Astrocyte (in vitro differentiated cells and primary cell): ENCODE results near the gene RABGAP1L.

Experiments
- EZH2 ChIP-seq: IDR thresholded peaks from 2 replicates; pipeline ENCODE4 v1.6.1; 2012; ENCODE audit warnings: mild to moderate bottlenecking, low read length, inconsistent platforms; ENCODE audit not compliant: insufficient read depth
- TF ChIP-seq, protein P1 (sequence below): IDR thresholded peaks from 2 replicates; pipeline ENCODE4 v1.5.1; 2011; ENCODE audit warnings: low read depth, mild to moderate bottlenecking, inconsistent platforms, low read length, moderate library complexity; ENCODE audit not compliant: insufficient read depth

DNA sequence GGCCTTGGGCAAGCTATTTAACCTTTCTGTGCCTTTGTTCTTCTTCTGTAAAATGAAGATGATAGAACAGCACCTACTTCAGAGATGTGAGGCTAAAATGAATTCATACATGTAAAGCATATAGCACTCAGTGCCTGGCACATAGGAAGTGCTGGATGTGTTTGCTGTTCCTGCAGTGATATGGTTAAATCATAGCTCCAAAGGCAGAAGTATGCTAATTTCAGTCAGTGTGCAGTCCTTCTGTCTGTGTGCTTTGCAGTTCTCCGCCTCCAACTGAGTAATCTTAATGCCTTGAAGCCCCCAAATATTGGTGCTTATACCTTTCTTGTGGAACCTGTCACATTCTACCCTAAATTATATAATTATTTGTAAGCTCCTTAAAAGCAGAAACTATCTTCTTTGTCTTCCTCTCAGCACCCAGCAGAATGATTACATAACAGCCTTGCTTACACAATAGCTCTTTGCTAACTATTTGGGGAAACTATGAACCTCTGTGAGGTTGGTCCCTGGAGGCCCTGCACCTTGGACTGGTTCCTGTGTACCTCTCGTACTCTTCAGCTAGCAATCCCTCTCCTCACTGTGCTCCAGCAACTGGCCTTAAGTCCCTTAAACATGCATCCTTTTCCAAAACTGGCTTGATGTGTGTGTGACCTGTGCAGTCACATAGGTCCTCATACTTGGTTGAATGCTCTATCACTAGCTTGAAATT, 783.4 kb downstream of the RABGAP1L start:
- TF ChIP-seq, protein P1, sequence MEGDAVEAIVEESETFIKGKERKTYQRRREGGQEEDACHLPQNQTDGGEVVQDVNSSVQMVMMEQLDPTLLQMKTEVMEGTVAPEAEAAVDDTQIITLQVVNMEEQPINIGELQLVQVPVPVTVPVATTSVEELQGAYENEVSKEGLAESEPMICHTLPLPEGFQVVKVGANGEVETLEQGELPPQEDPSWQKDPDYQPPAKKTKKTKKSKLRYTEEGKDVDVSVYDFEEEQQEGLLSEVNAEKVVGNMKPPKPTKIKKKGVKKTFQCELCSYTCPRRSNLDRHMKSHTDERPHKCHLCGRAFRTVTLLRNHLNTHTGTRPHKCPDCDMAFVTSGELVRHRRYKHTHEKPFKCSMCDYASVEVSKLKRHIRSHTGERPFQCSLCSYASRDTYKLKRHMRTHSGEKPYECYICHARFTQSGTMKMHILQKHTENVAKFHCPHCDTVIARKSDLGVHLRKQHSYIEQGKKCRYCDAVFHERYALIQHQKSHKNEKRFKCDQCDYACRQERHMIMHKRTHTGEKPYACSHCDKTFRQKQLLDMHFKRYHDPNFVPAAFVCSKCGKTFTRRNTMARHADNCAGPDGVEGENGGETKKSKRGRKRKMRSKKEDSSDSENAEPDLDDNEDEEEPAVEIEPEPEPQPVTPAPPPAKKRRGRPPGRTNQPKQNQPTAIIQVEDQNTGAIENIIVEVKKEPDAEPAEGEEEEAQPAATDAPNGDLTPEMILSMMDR = no peak
- no peak for TF ChIP-seq EZH2
